Ammon's horn (tissue), 1 donor: ENCODE results near the gene CLEC16A.
A peak's percentile ranks its signal among the peaks of the same experiment; 100 is the strongest.
"Not testable (repeated sequence)": the region's sequence is repeated elsewhere in the genome, so short reads cannot be mapped to it uniquely, and the experiment has no call there.

ENCODE experiments used
- DNase-seq: peaks from one replicate; pipeline ENCODE4 v3.0.0-alpha.2; 2016; ENCODE audit warnings: low spot score

Gene CLEC16A

DNA sequence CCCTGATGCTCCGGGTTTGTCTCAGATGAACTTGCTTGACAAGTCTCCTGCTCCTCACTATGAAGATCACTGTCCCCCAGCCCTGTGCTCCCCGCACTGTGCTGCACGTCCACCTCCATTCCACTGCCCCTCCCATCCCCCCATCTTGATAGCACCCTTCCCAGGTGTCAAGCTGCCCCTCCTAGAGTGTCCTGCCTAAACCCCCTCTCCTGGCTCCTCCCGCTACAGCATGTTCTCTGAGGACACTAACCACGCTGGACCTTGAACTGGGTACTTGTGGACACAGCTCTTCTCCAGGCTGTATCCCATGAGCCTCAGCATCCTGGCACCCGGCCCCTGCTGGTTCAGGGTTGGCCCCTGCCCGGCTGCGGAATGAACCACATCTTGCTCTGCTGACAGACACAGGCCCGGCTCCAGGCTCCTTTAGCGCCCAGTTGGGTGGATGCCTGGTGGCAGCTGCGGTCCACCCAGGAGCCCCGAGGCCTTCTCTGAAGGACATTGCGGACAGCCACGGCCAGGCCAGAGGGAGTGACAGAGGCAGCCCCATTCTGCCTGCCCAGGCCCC lies 20.6 kb upstream of the CLEC16A start:
- peak; percentile 63 for DNase-seq

DNA sequence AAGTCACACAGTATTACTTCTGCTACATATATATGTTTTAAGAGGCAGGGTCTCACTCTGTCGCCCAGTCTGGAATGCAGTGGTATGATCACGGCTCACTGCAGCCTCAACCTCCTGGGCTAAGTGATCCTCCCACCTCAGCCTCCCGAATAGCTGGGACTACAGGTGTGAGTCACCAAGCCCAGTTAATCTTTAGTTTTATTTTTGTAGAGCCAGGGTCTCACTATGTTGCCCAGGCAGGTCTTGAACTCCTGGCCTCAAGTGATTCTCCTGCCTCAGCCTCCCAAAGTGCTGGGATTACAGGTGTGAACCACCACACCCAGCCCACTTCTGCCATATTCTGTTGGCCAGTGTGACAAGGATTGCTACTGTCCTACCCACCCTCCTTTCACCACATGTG lies 19.1 kb upstream of the CLEC16A start:
- not testable (repeated sequence) for DNase-seq

DNA sequence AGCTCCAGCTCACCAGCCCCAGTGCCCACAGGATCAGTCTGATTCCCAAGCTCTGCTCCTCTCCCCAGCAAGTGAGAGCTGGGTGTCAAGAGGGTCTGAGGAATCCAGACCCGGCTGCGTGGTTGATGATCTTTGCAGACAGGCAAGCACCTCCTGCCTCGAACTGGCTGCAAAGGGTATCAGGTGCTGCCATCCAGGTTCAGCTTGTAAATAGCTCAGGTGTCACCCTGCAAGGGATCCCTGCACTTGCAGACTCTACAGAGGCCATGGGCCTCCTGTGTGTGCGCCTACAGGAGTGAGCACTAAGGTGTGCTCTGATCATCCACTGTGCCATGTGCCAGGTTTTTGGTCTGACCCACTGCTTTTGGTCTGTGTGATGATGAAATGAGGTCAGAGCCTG lies 18.3 kb upstream of the CLEC16A start:
- DNase-seq = no peak

DNA sequence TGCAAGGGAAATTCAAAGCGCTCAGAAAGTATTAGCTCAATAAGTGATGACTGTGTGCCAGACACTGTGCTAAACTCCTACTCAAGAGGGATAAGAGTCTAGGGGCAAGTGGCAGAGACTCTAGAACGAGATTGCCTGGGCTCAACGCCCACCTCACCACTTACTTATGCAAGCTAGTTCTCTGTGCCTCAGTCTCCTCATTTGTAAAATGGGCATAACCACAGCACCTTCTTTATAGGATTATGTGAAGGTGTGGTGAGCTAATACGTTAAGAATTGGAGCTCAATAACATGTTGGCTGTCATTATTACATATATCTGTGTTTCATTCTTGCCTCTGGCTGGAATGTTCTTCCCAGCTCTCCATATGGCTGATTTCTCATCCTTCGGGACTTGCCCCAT lies 17.5 kb upstream of the CLEC16A start:
- no peak for DNase-seq

DNA sequence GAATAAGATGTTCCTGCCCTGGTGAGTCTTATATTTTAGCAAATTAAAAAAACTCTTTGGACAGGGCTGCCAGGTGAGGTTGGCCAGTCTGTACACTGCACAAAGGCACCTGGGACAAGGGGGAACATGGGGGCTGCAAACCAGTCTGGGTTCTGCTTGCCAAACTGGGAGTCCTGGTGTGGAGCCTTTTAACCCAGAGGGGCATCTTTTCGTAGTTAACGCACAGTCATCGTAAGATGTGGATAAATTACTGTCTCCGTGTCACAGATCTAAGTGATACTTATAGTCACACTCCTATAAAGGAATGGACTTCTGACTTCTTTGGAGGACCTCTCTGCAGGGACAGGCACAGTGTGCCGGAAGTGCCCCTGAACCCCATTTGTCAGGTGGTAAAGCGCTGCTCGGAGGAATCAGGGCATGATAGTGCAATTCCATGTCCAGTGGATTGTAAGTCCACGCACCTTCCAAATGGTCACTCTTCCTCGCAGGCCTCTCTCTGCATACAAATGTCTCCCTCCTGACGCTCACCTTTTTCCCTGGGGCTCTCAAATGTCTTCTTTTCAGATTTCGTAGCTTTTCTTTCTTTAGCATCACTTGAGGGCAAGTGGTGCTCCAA lies 16.8 kb upstream of the CLEC16A start:
- no peak for DNase-seq

DNA sequence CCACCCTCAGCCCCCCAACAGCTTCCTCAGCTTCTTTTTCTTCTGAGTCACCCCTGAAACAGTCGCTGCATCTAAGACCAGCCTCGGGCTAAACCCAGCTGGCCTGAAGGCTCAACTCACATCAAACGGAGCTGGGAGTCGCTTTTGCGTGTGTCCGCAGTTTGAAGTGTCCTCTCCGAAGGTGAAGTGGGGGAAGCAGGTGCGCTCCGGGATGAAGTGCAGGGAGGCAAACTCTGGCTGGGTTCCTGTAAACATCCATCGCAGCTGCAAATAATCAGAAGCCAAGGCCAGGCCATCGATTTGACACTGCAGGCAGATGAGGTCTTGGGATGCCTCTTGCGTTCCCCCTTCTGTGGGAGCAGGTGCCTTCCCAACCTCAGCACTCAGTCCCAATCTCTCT lies 15.3 kb upstream of the CLEC16A start:
- DNase-seq = not testable (repeated sequence)

DNA sequence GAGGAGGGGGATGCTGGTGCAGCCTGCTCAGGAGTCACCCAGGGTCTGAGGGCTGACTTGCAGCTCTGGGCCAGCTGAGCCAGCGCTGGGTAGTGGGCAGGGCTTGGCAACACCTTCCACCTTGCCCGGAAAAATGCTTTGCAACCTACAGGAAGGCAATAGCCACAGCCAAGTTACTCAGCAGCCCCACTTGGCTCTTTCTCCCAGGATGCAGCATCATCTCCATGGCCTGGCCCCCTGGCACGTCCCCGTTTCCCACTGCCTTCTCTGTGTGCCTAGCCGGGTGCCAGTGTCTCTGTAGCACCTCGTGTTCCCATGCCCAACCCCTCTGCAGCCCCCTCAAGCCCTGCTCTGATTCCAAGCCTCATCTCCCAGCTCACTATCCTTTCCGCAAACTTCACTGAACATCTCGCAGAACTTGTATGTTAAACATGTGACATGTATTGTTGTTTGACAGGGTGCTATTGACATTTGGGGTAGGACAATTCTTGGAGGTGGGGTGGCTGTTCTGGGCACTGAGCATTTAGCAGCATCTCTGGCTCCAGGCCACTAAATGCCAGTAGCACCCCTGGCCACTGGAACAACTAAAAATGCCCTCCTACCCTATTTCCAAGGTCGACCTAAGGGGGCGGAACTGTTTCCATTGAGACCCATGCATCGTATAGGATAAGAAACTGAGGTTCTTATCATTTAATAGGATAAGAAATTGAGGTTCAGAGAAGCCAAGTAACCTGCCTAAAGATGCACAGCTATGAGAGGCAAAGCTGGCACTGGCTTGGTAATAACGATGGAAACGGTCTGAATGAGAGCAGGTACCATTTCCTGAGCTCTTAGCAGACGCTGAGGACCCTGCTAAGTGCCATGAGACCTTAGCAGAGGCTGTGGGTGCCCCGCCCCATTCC lies 14.3 kb upstream of the CLEC16A start:
- no peak for DNase-seq

DNA sequence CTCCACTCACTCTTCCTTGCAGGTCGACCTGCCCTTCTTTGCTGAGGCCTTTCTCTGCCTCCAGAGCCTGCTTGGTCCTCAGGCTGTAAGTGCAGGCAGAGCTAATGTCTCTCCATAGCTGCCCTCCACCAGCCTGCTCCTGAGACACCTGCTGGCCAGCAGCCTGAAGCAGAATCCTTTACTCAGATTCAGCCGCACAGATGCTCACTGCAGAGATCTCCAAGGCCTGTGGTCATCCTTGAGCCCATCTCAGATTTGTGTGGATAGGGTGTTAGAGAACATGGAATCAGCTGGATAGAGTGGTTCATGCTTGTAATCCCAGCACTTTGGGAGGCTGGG lies 13.6 kb upstream of the CLEC16A start:
- DNase-seq = no peak

DNA sequence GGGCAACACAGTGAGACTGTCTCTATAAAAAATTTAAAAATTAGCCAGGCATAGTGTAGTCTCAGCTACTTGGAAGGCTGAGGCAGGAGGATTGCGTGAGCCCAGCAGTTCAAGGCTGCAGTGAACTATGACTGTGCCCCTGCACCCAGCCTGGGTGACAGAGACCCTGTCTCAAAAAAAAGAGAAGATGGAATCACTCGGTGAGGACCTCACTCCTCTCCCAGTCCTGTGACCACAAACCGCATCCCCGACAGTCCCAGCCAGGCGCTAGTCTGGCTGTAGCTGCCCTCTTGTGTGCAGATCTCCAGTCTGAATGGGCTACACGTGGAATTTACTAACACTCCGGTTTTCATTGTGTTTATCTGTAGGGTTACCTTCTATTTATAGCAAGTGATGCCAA lies 13.2 kb upstream of the CLEC16A start:
- no peak for DNase-seq

DNA sequence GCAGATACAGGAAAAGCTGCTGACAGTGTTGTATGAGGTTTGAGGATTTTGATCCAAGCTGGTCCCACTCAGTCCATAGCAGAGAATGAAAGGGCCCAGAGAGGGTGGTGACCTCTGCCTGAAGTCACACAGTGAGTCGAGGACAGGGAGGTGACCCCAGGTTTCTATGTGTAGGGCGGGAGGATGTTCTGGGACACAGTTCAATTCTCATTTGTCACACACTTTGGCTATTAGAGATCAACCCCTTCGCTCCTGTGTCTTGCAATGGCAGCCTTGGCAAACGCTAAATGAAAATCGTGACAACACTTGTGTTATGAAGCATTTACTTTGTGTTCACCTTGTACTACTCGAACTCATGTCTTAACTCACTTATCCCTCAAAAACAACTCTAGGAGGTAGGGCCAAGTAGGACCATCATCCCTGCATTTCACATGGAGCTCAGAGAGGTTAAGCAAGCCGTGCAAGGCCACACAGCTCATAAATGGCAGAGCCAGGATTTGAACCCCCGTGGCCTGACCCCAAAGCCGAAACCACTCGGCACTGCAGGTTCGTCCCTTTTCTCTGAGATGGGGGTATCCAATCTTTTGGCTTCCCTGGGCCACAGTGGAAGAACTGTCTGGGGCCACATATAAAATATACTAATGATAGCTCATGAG lies 12.3 kb upstream of the CLEC16A start:
- no peak for DNase-seq

DNA sequence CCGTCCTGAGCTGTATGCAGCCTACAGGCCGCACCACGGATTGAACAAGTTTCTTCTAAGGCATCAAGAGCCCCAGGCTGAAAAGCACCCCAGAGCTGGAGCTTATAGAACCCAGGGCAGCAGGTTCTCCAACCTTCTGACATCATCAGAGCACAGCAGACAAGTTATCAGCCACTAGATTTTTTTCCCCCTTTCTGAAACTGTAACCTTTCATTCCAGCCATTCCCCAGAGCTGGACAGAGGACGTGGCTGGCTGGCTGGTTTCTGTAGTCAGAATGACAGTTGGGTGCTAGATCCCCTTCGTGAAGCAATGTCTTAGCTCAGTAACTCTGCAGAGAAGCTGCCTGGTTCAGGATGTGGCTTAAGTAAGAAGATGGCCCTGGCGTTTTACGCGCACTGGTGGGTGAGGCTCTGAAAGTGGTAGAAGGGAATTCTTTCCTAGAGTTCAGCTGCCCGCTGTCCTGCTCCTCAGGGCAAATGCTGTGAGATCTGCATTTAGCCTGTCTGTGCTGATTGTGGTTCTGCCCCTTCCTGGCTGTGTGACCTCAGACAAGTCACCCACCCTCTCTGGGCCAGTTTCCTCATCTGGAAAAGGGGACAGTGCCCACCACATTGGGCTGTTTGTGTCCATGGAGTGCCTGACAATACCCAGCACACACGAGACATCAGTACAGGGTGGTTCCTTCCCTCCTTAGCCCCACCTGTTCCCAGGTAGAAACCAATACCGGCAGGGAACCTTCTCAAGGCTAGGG lies 11.2 kb upstream of the CLEC16A start:
- no peak for DNase-seq

DNA sequence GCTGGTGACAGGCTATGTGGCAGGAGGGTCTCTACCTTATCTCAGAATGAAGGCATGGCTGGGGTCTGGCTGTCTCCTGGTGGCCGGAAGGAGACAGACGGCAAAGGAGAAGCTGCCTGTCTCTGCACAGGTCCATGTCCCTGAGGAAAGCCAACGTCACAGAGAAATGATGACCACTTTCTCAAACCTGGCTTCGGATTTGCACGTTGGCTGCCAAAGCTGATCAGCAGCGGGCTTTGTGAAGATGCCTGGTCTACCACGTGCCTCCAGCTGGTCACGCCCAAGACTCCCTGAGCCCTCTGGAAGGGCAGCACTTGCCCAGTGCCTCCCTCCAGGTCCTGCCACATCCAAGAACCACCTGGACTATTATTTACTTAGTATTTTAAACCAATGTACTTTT lies 10.5 kb upstream of the CLEC16A start:
- DNase-seq = no peak

DNA sequence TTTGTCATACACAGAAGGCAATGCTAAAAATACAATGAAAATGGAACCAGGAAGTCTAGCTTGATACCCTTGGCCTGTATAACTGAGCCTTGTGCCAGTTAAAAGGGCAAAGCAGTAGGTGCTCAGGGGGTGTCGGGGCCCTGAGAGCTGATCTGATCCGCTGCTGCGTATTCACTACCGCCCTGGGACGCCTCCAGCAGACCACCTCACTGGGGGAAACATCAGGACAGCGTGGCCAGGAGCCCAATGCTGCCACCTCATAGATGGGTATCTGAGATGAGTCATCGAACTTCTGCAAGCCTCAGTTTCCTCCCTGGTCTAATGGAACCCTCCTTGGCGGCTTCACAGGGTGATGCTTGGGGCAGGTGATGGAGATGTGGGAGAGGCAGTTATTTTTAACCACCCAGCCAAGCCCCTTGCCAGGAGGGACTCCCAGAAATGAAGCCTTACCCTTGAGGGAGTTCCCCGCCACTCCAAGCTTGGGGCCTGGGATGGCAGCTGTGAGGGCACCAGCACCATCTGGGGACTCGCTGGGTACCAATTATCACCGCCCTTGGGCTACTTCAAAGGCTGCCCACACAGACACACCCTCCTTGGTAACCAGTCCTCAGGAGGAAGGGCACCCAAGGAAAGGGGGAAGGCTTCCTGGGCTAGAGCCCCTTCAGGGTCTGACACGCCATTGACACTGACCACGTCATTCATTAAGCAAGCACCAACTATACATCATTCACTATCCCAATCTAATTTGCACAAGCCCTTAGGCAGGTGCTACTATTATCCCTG lies 9.8 kb upstream of the CLEC16A start:
- DNase-seq = no peak

DNA sequence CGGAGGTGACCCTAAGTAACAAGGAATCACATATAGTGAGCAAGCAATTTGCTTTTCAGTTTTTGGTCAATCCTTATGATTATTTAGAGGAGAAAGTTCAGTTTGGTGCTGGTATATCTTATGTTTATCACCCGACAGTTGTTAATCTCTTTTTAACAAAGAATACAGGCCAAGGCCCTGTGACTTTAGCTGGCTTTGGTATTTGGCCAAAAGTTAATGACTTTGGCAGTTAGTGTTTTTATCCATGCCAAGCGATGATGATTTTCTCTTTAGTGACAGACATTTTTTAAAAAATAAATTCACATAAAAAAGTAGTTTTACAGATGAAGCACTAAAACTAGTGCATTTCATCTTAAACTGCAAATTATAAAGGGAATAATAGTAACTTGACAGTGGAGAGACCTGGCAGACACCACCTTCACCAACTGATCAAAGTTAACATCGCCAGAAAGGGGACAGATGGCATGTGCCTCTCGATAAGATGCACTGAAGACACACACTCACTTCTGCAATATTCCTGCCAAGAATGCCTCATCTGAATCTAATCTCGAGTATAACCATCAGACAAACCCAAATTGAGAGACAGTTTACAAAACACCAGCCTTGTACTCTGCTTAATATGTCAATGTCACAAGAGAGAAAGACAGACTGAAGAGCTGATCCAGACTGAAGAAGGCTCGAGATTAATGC lies 9.0 kb upstream of the CLEC16A start:
- DNase-seq = no peak

DNA sequence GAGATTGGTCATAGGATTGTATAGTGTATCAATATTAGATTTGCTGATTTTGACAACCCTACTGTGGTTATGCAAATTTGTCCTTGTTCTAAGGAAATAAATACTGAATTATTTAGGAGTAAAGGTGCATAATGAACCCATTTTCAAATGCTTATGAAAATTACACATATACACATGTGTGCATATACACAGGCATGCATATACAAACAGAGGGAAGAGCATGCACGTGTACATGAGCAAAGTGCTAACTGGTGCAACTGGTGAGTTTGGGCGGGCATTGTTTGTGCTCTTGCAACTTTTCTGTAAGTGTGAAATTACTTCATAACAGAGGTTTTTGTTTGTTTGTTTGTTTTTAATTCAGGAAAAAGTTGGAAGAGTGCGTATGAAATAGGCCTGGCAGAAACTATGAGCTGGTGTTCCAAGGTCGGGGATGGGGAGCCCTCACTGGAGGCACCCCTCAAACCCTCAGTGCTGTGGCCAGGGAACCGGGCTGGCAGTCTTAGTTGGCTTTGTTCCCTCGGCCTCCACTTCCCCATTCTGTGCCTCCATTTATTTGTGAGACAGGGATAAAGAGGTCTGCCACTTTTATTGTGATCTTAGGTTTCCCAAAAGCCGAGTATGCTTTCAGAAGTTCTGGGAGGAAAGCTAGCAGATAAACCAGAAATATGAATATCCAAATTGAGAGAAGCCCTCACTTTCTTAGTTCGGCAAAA lies 7.9 kb upstream of the CLEC16A start:
- no peak for DNase-seq

DNA sequence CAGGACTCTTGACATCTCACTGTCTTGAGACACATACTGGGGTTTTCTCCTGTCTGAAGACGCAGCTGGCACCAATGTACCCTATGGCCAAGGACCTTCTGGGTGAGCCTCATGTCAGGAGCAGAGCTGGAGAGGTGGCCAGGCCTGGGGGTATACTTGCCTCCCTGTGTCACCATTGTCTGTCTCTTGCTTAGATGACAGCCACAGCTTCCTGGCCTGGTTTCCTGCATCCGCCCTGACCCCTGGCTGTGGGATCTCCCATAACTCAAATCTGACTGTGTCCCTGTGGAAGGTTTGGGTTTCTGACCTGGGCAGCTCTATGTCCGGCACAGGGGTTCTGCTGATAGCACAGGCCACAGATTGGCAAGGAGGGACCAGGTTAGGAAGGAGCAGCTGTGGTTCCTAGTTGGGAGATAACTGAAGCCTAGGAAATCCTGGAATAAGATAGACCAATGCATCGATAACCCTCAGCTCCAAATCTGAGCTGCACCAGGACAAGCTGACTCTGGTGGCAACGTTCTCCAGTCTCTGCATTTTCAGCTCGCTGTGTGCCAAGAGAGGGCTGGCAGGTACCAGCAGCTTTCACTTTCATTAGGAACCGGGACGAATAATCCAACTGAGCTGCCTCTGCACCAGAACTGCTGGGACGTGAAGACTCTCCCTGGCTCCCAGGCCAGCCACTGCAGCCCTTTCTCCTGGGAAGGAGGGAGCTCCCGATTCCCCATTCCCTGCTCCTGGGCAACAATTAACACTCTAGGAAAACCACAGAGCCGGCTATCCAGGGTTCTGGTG lies 7.1 kb upstream of the CLEC16A start:
- no peak for DNase-seq

DNA sequence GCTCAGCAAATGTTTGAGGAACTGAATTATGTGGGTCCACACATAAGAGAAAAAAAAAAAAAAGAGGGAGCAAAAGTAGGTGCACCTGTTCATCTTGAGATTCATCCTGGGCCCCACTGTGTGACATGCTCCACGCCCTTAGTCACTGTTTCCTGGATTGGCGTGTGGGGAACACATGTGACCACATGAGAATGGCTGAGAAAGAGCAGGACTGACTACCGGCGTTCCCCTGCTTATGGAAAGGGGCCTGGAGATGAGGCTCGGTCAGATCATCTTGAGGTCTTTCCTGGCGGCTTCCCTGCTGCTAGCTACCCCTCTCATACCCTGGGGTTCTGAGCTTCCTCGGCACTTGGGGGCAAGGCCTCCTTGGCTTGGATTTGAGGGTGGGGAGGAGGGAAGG lies 6.0 kb upstream of the CLEC16A start:
- no peak for DNase-seq

DNA sequence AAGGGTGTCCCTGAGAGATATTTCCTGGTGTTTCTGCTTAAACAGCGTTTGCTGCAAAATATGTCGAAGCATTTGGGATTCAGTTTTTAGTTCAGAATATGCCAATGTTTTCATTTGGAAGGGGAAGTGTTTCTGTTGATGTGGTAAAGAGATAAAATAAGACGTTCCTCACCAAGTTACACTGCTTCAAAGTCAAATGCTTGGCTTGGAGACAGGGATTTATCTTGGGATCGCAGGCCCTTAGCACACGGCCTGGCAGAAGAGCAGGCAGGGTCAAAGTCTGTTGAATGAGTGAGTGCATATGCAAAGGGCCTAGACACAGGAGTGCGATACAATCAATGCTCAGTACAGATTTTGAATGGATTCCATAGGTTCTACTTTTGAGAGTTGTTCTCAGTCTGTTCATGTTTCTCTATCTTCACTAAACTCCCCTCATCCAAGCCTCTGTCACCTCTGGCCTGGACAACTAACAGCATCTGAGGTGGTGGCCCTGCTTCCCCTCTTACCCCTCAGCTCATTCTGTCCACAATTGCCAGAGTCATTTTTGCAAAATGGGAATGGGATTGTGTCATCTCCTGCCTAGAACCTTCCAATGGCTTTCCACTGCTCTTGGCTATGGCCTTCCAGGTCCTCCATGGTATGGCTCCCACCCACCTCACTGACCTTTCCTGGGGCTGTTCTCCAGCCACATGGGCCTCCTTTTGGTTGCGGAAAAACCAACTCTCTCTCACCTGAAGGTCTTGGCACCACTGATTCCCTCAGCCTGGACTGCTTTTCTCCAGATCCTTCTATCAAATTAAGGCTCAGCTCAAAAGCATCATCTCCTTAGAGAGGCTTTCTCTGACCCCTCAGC lies 5.3 kb upstream of the CLEC16A start:
- no peak for DNase-seq
